ENCODE results near the gene KCNQ5.
"Not testable (repeated sequence)": the region's sequence is repeated elsewhere in the genome, so short reads cannot be mapped to it uniquely, and the experiment has no call there.

The KCNQ5 gene

GRCh38 chr6:73152966-73153757, 531.3 kb downstream of the KCNQ5 start:
- in situ Hi-C loops (cut with HindIII; ENCODE audit: low pct_unique_long_range_greater_than_20kb, low sequenced_read_pairs), result no loop called here
- no peak for TF ChIP-seq JUND (IDR thresholded peaks at IDR 0.05; ENCODE audit: low read depth)
- no peak for DNase-seq (ENCODE audit: low read depth in 1 of 2, low spot score in 1 of 2)

GRCh38 chr6:73156793-73157767, 535.2 kb downstream of the KCNQ5 start:
- DNase-seq (ENCODE audit: low read depth in 1 of 2, low spot score in 1 of 2), result no peak
- in situ Hi-C loops (cut with HindIII; ENCODE audit: low pct_unique_long_range_greater_than_20kb, low sequenced_read_pairs), result no loop called here
- TF ChIP-seq JUND (IDR thresholded peaks at IDR 0.05; ENCODE audit: low read depth), result no peak

- DNase-seq (ENCODE audit: low read depth in 1 of 2, low spot score in 1 of 2), result no peak
- in situ Hi-C loops (cut with HindIII; ENCODE audit: low pct_unique_long_range_greater_than_20kb, low sequenced_read_pairs), result no loop called here
- TF ChIP-seq JUND (IDR thresholded peaks at IDR 0.05; ENCODE audit: low read depth), result no peak
Observed at GRCh38 chr6:73157870-73158269, 536.0 kb downstream of the KCNQ5 start.

GRCh38 chr6:73169111-73169510, 547.2 kb downstream of the KCNQ5 start:
- TF ChIP-seq JUND (IDR thresholded peaks at IDR 0.05; ENCODE audit: low read depth), result no peak
- in situ Hi-C loops (cut with HindIII; ENCODE audit: low pct_unique_long_range_greater_than_20kb, low sequenced_read_pairs), result no loop called here
- no peak for DNase-seq (ENCODE audit: low read depth in 1 of 2, low spot score in 1 of 2)

- DNase-seq (ENCODE audit: low read depth in 1 of 2, low spot score in 1 of 2), result no peak
- in situ Hi-C loops (cut with HindIII; ENCODE audit: low pct_unique_long_range_greater_than_20kb, low sequenced_read_pairs), result no loop called here
- TF ChIP-seq JUND (IDR thresholded peaks at IDR 0.05; ENCODE audit: low read depth), result no peak
Observed at GRCh38 chr6:73169633-73170032, 547.8 kb downstream of the KCNQ5 start.

GRCh38 chr6:73174646-73175045, 552.8 kb downstream of the KCNQ5 start:
- no peak for DNase-seq (ENCODE audit: low read depth in 1 of 2, low spot score in 1 of 2)
- in situ Hi-C loops (cut with HindIII; ENCODE audit: low pct_unique_long_range_greater_than_20kb, low sequenced_read_pairs), result no loop called here
- no peak for TF ChIP-seq JUND (IDR thresholded peaks at IDR 0.05; ENCODE audit: low read depth)

- in situ Hi-C loops (cut with HindIII; ENCODE audit: low pct_unique_long_range_greater_than_20kb, low sequenced_read_pairs), result no loop called here
Observed at GRCh38 chr6:73176057-73176456, 554.2 kb downstream of the KCNQ5 start.

GRCh38 chr6:73177221-73177944, 555.5 kb downstream of the KCNQ5 start:
- in situ Hi-C loops (cut with HindIII; ENCODE audit: low pct_unique_long_range_greater_than_20kb, low sequenced_read_pairs), result no loop called here
- DNase-seq (ENCODE audit: low read depth in 1 of 2, low spot score in 1 of 2), result no peak
- TF ChIP-seq JUND (IDR thresholded peaks at IDR 0.05; ENCODE audit: low read depth), result no peak

More at GRCh38 chr6:73176057-73176456, 554.2 kb downstream of the KCNQ5 start:
- no peak for TF ChIP-seq JUND (IDR thresholded peaks at IDR 0.05; ENCODE audit: low read depth)
- no peak for DNase-seq (ENCODE audit: low read depth in 1 of 2, low spot score in 1 of 2)

GRCh38 chr6:73180076-73180738, 558.3 kb downstream of the KCNQ5 start:
- in situ Hi-C loops (cut with HindIII; ENCODE audit: low pct_unique_long_range_greater_than_20kb, low sequenced_read_pairs), result no loop called here
- TF ChIP-seq JUND (IDR thresholded peaks at IDR 0.05; ENCODE audit: low read depth), result no peak
- DNase-seq (ENCODE audit: low read depth in 1 of 2, low spot score in 1 of 2), result no peak

GRCh38 chr6:73180763-73181619, 559.1 kb downstream of the KCNQ5 start:
- TF ChIP-seq JUND (IDR thresholded peaks at IDR 0.05; ENCODE audit: low read depth), result no peak
- in situ Hi-C loops (cut with HindIII; ENCODE audit: low pct_unique_long_range_greater_than_20kb, low sequenced_read_pairs), result no loop called here
- peak; percentile 21 to 76 for DNase-seq (ENCODE audit: low read depth in 1 of 2, low spot score in 1 of 2)

- no peak for TF ChIP-seq JUND (IDR thresholded peaks at IDR 0.05; ENCODE audit: low read depth)
- DNase-seq (ENCODE audit: low read depth in 1 of 2, low spot score in 1 of 2), result no peak
- in situ Hi-C loops (cut with HindIII; ENCODE audit: low pct_unique_long_range_greater_than_20kb, low sequenced_read_pairs), result no loop called here
Observed at GRCh38 chr6:73182021-73182607, 560.2 kb downstream of the KCNQ5 start.

GRCh38 chr6:73193302-73193701, 571.4 kb downstream of the KCNQ5 start:
- in situ Hi-C loops (cut with HindIII; ENCODE audit: low pct_unique_long_range_greater_than_20kb, low sequenced_read_pairs); DNase-seq (ENCODE audit: low read depth in 1 of 2, low spot score in 1 of 2): not testable (repeated sequence)
